ENCODE measurements around the gene TNNC1.

Gene TNNC1

GRCh38 chr3:52456800-52457183, 3.0 kb upstream of the TNNC1 start:
- no peak for DNase-seq

- no peak for DNase-seq
Observed at GRCh38 chr3:52456169-52456799, 2.4 kb upstream of the TNNC1 start.

GRCh38 chr3:52455283-52456168, 1.7 kb upstream of the TNNC1 start, which contains the start of gene NISCH:
TSS of gene NISCH (plus strand) at chr3:52455604. CDS start at chr3:52455642, 38 bp downstream.
- peak; percentile 94 to 99 for DNase-seq

- DNase-seq = peak in 1 of 2 experiments; percentile 10
Observed at GRCh38 chr3:52454938-52455282, 1.1 kb upstream of the TNNC1 start.

- peak in 1 of 2 experiments; percentile 25 for DNase-seq
Observed at GRCh38 chr3:52454250-52454937, 553 bp upstream of the TNNC1 start.

GRCh38 chr3:52452570-52453221, 1.1 kb downstream of the TNNC1 start:
- no peak for DNase-seq

- no peak for DNase-seq
Observed at GRCh38 chr3:52452126-52452525, 1.7 kb downstream of the TNNC1 start.

- no peak for DNase-seq
Observed at GRCh38 chr3:52451237-52452083, 2.4 kb downstream of the TNNC1 start.

- no peak for DNase-seq
Observed at GRCh38 chr3:52450489-52451236, 3.2 kb downstream of the TNNC1 start.

- no peak for DNase-seq
Observed at GRCh38 chr3:52447512-52448355, 6.1 kb downstream of the TNNC1 start.

- peak; percentile 48 to 66 for DNase-seq
Observed at GRCh38 chr3:52446631-52447511, 7.0 kb downstream of the TNNC1 start.

GRCh38 chr3:52446042-52446441, 7.8 kb downstream of the TNNC1 start:
- no peak for DNase-seq

GRCh38 chr3:52444860-52445793, 8.7 kb downstream of the TNNC1 start, which contains the start of gene SEMA3G:
TSS of gene SEMA3G (minus strand) at chr3:52445103. CDS start at chr3:52445027, 76 bp downstream.
- DNase-seq = peak; percentile 50 to 69

GRCh38 chr3:52443791-52444687, 9.8 kb downstream of the TNNC1 start:
- no peak for DNase-seq

GRCh38 chr3:52443268-52443610, 10.6 kb downstream of the TNNC1 start:
- DNase-seq = no peak

- DNase-seq = no peak
Observed at GRCh38 chr3:52442409-52443267, 11.2 kb downstream of the TNNC1 start.
